ENCODE data around the gene CORO6. TPM values are rescaled to one million over a fixed set of nuclear protein-coding genes. Genes with fewer than 3 reads are reported as not detected.

CORO6 gene
- total RNA-seq, 1 experiment from 2014 or later, result 2.3 TPM

GRCh38 chr17:29663155-29663554, 40.4 kb upstream of the CORO6 start:
- no peak overlapping the region for H3K4me3 Mint-ChIP-seq
- H2AK5ac ChIP-seq (ENCODE audit: insufficient read length, low read length), result no peak overlapping the region
- no peak overlapping the region for H3K23ac ChIP-seq (ENCODE audit: insufficient read length, low read depth, low read length)
- no peak overlapping the region for H3K4me2 ChIP-seq (ENCODE audit: insufficient read depth, insufficient read length, low read length)
- H2BK5ac ChIP-seq (ENCODE audit: insufficient read length, low read length), result peak overlapping the region; percentile 38
- no peak overlapping the region for H3K9ac ChIP-seq (ENCODE audit: extremely low read depth, insufficient read length, low read length)
- no peak overlapping the region for H2BK20ac ChIP-seq (ENCODE audit: low read depth, low read length, poor library complexity, severe bottlenecking)
- H4K5ac ChIP-seq (ENCODE audit: insufficient read length, low read depth, low read length), result no peak overlapping the region
- H3K4ac ChIP-seq (ENCODE audit: low read depth, low read length), result no peak overlapping the region
- no peaks in the 10 kb centered on the region for H3K27me3 ChIP-seq (ENCODE audit: insufficient read depth, low read length)
- no peaks in the 10 kb centered on the region for H4K20me1 ChIP-seq (ENCODE audit: control insufficient read depth, insufficient read depth, insufficient read length)
- peak overlapping the region in 2 of 3 experiments; percentile 10 to 30; a peak in 3 of 7 replicates for H3K27ac Mint-ChIP-seq
- H3K4me1 Mint-ChIP-seq, result peaks cover 13% of the 10 kb centered on the region in 2 experiments
- no peak overlapping the region for H3K14ac ChIP-seq (ENCODE audit: insufficient read depth, low read length)
- no peak overlapping the region for H2AFZ ChIP-seq (ENCODE audit: low read length)
- peak overlapping the region; percentile 8 for H2BK12ac ChIP-seq (ENCODE audit: insufficient read length, low read depth, low read length)
- H3K4me1 ChIP-seq (ENCODE audit: insufficient read depth, low read length), result no peaks in the 10 kb centered on the region; the same call in 1 of the 2 replicates
- no peaks in the 10 kb centered on the region for H3K9me3 ChIP-seq (ENCODE audit: control insufficient read depth, low read depth, low read length)
- H2BK120ac ChIP-seq (ENCODE audit: low read depth, low read length, poor library complexity, severe bottlenecking), result no peak overlapping the region
- TF ChIP-seq CTCF (conservative IDR thresholded peaks at IDR 0.05), result no peak
- H3K79me1 ChIP-seq (ENCODE audit: insufficient read depth, low read depth, low read length, poor library complexity, severe bottlenecking), result no peaks in the 10 kb centered on the region
- H3K56ac ChIP-seq (ENCODE audit: insufficient read length, low read depth, low read length), result no peak overlapping the region
- no CpG with 5 or more reads among the region's 1 CpG for WGBS (ENCODE audit: extremely low coverage, insufficient read length, low lambda C conversion rate)
- H3K27ac ChIP-seq (ENCODE audit: insufficient read length, low read depth, low read length), result no peak overlapping the region
- H4K91ac ChIP-seq (ENCODE audit: insufficient read length, low read depth, low read length), result no peak overlapping the region
- H3K23me2 ChIP-seq (ENCODE audit: insufficient read length, low read depth, low read length, poor library complexity, severe bottlenecking), result no peaks in the 10 kb centered on the region
- H3K27me3 Mint-ChIP-seq (ENCODE audit: low read depth), result no peaks in the 10 kb centered on the region
- no peaks in the 10 kb centered on the region for H3K79me2 ChIP-seq (ENCODE audit: insufficient read depth, low read length)
- no peak overlapping the region for H3T11ph ChIP-seq (ENCODE audit: low read length)
- peaks cover 0 to 12% (median 4%) of the 10 kb centered on the region in 3 experiments; a peak in 4 of 7 replicates for H3K36me3 Mint-ChIP-seq (ENCODE audit: insufficient read depth in 1 of 3, low read depth in 3 of 3)
- no peak overlapping the region for H3K18ac ChIP-seq (ENCODE audit: insufficient read length, low read depth, low read length)
- H3K9me3 Mint-ChIP-seq, result no peaks in the 10 kb centered on the region
- H4K8ac ChIP-seq (replicated peaks; ENCODE audit: insufficient read length, low read depth, low read length), result no peak overlapping the region
- no peak overlapping the region for H2BK15ac ChIP-seq (ENCODE audit: low read depth, low read length)
- peak; percentile 42 for DNase-seq
